ENCODE measurements around the gene MAMDC4.

MAMDC4 gene

DNA sequence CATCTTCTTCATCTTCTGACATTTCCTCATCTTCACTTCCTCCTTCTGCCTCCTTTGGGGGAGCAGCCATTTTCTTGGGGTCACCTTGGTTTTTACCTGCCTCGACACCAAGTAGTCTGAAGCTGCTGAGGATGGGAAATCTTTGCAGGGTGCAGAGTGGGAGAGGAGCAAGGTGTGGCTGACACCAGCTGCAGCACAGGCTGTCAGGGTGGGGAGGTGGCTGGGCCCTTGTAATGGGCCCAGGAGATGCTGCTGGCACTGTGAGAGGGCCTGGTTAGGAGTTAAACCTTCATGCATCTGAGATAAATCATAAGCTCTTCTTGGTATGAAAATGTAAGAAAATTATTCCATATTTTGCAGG is 36.7 kb upstream of the MAMDC4 start:
- H3K27ac ChIP-seq (ENCODE audit: extremely low read depth, low read depth, low read length): no peak overlapping the region
- POLR2A ChIA-PET: interaction anchor here (0.9 to 2.0 kb wide), 3 partner anchors 9 to 15 kb away, joined by 3 to 5 read pairs (median 5); no protein-coding TSS in a partner anchor
- H3K9me3 ChIP-seq (ENCODE audit: control insufficient read depth, insufficient read depth, low read depth, low read length): no peaks in the 10 kb centered on the region
- peaks cover 21 to 46% of the 10 kb centered on the region in 2 experiments for H3K36me3 ChIP-seq (ENCODE audit: control insufficient read depth in 2 of 2, insufficient read depth in 1 of 2, low read length in 2 of 2)
- no peak overlapping the region for H3K4me3 ChIP-seq (ENCODE audit: low read depth, low read length)
- H3K4me1 ChIP-seq (ENCODE audit: control insufficient read depth, insufficient read depth, low read length): no peaks in the 10 kb centered on the region
- TF ChIP-seq ZNF112 (tag by site-specific recombination; IDR thresholded peaks at IDR 0.05) (no peak), ZNF341 (tag by site-specific recombination; IDR thresholded peaks at IDR 0.05; ENCODE audit: low read depth) (peak; percentile 58; the same call in 1 of the 2 replicates), ZNF660 (tag by site-specific recombination; IDR thresholded peaks at IDR 0.05) (no peak)
- TF ChIP-seq, protein P1, sequence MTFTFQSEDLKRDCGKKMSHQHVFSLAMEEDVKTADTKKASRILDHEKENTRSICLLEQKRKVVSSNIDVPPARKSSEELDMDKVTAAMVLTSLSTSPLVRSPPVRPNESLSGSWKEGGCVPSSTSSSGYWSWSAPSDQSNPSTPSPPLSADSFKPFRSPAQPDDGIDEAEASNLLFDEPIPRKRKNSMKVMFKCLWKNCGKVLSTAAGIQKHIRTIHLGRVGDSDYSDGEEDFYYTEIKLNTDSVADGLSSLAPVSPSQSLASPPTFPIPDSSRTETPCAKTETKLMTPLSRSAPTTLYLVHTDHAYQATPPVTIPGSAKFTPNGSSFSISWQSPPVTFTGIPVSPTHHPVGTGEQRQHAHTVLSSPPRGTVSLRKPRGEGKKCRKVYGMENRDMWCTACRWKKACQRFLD (tag by site-specific recombination; IDR thresholded peaks at IDR 0.05): no peak
- CTCF ChIA-PET: interaction anchor here (0.6 to 2.1 kb wide), 9 partner anchors 13 to 452 kb away, joined by 3 to 10 read pairs (median 3); partner anchors contain the start of gene AJM1

DNA sequence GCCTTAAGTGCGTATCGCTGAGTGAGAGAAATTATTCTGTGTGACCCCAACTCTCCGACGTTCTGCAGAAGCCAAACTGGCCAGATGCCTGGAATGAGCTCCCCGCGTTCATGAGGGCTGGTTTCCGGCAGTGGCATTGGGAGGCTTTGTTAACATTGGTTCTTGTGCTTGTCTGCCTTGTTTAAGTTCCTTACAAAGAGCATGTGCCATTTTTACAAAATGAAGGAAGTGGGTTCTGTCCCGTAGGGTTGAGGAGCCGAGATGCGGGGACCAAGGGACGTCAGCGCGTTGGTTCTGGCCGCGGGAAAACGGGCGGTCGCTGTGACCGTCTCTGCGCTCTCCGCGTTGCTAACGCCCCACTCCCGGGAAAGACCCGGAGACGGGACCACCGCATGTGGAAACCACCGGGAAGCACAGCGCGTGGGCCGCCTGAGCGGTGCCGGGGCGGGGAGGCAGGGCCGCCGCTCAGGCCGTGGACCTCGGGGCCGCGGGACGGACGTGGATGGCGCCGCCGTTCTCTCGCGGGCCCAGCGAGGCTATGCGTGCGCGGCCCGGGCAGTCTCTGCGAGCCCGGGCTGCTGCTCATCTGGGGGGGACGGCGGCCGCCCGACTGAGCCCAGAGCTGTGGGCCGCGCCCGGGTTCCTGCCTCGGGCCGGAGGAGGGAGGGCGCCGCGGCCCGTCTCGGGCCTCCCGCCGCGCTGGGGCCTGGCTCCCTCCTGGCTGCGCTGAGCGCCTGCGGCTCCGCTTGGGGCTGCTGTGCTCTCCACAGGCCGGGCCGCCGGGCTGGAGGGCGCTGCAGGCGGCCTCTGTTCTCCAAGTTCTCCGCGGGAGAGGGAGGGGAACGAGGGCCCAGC is 30.9 kb upstream of the MAMDC4 start:
- Histone ChIP-seq H3K9me3 (ENCODE audit: control insufficient read depth, insufficient read depth, low read depth, low read length) (no peaks in the 10 kb centered on the region), H3K4me1 (ENCODE audit: control insufficient read depth, insufficient read depth, low read length) (no peaks in the 10 kb centered on the region), H3K36me3 (ENCODE audit: control insufficient read depth in 2 of 2, insufficient read depth in 1 of 2, low read length in 2 of 2) (peaks cover 6 to 37% of the 10 kb centered on the region in 2 experiments; a peak in 2 of 3 replicates), H3K4me3 (ENCODE audit: low read depth, low read length) (no peak overlapping the region), H3K27ac (ENCODE audit: extremely low read depth, low read depth, low read length) (no peak overlapping the region)
- POLR2A ChIA-PET: no interaction called here
- TF ChIP-seq ZNF571 (tag by site-specific recombination; IDR thresholded peaks at IDR 0.05) (no peak), ZNF521 (tag by site-specific recombination; IDR thresholded peaks at IDR 0.05) (no peak), ZSCAN16 (tag by site-specific recombination; IDR thresholded peaks at IDR 0.05) (0 out of 2 replicates have a peak, but pooled peaks have one; percentile 73)
- CTCF ChIA-PET: no interaction called here

GRCh38 chr9:136821826-136822544 is 30.2 kb upstream of the MAMDC4 start:
- POLR2A ChIA-PET: interaction anchor here (0.6 to 1.2 kb wide), 2 partner anchors 14 to 352 kb away, joined by 3 to 13 read pairs; partner anchors contain the start of gene RABL6
- peaks cover 6 to 43% of the 10 kb centered on the region in 2 experiments; a peak in 2 of 3 replicates for H3K36me3 ChIP-seq (ENCODE audit: control insufficient read depth in 2 of 2, insufficient read depth in 1 of 2, low read length in 2 of 2)
- no peak overlapping the region for H3K4me3 ChIP-seq (ENCODE audit: low read depth, low read length)

More at GRCh38 chr9:136821826-136822544, 30.2 kb upstream of the MAMDC4 start:
- TF ChIP-seq ZNF423 (tag by site-specific recombination; IDR thresholded peaks at IDR 0.05) (no peak), ZNF398 (tag by site-specific recombination; IDR thresholded peaks at IDR 0.05) (no peak), ZNF26 (tag by site-specific recombination; IDR thresholded peaks at IDR 0.05) (no peak), ZNF600 (tag by site-specific recombination; IDR thresholded peaks at IDR 0.05) (peak; percentile 69), ZBTB48 (tag by site-specific recombination; IDR thresholded peaks at IDR 0.05) (no peak), ZNF2 (tag by site-specific recombination; IDR thresholded peaks at IDR 0.05) (no peak)
- CTCF ChIA-PET: interaction anchor here (0.9 to 3.6 kb wide), 3 partner anchors 8 to 21 kb away, joined by 3 to 14 read pairs (median 3); partner anchors contain the start of gene AJM1
- no peak overlapping the region for H3K27ac ChIP-seq (ENCODE audit: extremely low read depth, low read depth, low read length)
- H3K4me1 ChIP-seq (ENCODE audit: control insufficient read depth, insufficient read depth, low read length): no peaks in the 10 kb centered on the region
- H3K9me3 ChIP-seq (ENCODE audit: control insufficient read depth, insufficient read depth, low read depth, low read length): no peaks in the 10 kb centered on the region
